Measurements from ENCODE around the gene PDGFD. TPM values are rescaled to one million over a fixed set of nuclear protein-coding genes. Genes with fewer than 3 reads are reported as not detected.

The PDGFD gene
- total RNA-seq, 1 experiment from 2014 or later, result 2.6 TPM

DNA sequence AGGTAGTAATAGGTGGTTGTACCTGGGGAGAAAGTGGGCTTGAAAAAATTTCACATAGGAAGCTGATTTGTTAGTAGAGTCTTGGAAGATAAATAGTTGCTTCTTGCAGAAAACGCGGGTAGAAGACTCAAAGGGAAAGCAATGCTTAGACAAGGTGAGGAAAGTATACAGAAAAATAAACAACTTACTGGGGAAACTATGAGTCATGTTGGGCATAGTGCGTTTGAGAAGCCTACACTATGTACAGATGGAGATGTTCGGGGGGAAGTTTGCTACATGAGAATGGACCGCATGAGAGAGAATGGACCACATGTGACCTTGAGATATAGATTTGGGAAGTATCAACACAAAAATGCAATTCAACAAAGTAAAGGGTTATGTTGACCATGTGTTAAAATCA, 214.2 kb downstream of the PDGFD start (continued):
- TF ChIP-seq, protein P1, sequence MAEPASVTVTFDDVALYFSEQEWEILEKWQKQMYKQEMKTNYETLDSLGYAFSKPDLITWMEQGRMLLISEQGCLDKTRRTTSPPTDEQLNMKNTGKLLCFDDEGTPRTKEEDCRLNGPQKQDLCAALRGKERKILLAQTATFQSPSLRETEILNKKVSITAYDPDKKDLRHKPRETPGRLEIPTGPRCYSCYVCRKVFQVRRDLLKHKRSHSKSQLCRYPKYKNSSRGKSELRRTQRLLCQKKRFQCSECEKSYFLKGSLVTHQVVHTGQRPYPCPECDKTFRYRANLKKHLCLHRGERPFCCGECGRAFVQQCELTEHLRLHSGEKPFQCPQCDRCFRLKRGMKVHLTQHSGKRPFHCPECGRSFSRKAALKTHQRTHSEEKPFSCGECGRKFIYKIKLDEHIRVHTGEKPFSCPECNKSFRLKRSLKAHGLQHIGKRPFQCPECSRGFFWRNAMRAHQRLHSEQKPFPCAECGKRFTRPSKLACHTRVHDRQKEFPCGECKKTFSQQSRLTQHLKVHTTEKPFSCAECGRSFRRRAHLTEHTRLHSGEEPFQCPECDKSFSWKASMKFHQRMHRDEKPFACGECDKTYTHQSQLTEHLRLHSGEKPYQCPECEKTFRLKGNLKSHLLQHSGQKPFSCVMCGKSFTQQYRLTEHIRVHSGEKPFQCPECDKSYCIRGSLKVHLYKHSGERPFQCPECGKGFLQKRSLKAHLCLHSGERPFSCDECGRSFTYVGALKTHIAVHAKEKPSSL (CRISPR knock-in tag; conservative IDR thresholded peaks at IDR 0.05), result no peak
- TF ChIP-seq, protein P2, sequence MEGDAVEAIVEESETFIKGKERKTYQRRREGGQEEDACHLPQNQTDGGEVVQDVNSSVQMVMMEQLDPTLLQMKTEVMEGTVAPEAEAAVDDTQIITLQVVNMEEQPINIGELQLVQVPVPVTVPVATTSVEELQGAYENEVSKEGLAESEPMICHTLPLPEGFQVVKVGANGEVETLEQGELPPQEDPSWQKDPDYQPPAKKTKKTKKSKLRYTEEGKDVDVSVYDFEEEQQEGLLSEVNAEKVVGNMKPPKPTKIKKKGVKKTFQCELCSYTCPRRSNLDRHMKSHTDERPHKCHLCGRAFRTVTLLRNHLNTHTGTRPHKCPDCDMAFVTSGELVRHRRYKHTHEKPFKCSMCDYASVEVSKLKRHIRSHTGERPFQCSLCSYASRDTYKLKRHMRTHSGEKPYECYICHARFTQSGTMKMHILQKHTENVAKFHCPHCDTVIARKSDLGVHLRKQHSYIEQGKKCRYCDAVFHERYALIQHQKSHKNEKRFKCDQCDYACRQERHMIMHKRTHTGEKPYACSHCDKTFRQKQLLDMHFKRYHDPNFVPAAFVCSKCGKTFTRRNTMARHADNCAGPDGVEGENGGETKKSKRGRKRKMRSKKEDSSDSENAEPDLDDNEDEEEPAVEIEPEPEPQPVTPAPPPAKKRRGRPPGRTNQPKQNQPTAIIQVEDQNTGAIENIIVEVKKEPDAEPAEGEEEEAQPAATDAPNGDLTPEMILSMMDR (IDR thresholded peaks at IDR 0.05), result no peak
- no peak for TF ChIP-seq GRHL2 (CRISPR knock-in tag; IDR thresholded peaks at IDR 0.05; ENCODE audit: insufficient replicate concordance, severe bottlenecking)
- TF ChIP-seq ETV6 (CRISPR knock-in tag; IDR thresholded peaks at IDR 0.05), result no peak
- TF ChIP-seq GABPB1 (CRISPR knock-in tag; IDR thresholded peaks at IDR 0.05), result no peak
- TF ChIP-seq, protein P3, sequence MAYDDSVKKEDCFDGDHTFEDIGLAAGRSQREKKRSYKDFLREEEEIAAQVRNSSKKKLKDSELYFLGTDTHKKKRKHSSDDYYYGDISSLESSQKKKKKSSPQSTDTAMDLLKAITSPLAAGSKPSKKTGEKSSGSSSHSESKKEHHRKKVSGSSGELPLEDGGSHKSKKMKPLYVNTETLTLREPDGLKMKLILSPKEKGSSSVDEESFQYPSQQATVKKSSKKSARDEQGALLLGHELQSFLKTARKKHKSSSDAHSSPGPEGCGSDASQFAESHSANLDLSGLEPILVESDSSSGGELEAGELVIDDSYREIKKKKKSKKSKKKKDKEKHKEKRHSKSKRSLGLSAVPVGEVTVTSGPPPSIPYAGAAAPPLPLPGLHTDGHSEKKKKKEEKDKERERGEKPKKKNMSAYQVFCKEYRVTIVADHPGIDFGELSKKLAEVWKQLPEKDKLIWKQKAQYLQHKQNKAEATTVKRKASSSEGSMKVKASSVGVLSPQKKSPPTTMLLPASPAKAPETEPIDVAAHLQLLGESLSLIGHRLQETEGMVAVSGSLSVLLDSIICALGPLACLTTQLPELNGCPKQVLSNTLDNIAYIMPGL (CRISPR knock-in tag; IDR thresholded peaks at IDR 0.05), result no peak
- TF ChIP-seq, protein P4, sequence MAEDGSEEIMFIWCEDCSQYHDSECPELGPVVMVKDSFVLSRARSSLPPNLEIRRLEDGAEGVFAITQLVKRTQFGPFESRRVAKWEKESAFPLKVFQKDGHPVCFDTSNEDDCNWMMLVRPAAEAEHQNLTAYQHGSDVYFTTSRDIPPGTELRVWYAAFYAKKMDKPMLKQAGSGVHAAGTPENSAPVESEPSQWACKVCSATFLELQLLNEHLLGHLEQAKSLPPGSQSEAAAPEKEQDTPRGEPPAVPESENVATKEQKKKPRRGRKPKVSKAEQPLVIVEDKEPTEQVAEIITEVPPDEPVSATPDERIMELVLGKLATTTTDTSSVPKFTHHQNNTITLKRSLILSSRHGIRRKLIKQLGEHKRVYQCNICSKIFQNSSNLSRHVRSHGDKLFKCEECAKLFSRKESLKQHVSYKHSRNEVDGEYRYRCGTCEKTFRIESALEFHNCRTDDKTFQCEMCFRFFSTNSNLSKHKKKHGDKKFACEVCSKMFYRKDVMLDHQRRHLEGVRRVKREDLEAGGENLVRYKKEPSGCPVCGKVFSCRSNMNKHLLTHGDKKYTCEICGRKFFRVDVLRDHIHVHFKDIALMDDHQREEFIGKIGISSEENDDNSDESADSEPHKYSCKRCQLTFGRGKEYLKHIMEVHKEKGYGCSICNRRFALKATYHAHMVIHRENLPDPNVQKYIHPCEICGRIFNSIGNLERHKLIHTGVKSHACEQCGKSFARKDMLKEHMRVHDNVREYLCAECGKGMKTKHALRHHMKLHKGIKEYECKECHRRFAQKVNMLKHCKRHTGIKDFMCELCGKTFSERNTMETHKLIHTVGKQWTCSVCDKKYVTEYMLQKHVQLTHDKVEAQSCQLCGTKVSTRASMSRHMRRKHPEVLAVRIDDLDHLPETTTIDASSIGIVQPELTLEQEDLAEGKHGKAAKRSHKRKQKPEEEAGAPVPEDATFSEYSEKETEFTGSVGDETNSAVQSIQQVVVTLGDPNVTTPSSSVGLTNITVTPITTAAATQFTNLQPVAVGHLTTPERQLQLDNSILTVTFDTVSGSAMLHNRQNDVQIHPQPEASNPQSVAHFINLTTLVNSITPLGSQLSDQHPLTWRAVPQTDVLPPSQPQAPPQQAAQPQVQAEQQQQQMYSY (CRISPR knock-in tag; IDR thresholded peaks at IDR 0.05), result no peak
- TF ChIP-seq, protein P5, sequence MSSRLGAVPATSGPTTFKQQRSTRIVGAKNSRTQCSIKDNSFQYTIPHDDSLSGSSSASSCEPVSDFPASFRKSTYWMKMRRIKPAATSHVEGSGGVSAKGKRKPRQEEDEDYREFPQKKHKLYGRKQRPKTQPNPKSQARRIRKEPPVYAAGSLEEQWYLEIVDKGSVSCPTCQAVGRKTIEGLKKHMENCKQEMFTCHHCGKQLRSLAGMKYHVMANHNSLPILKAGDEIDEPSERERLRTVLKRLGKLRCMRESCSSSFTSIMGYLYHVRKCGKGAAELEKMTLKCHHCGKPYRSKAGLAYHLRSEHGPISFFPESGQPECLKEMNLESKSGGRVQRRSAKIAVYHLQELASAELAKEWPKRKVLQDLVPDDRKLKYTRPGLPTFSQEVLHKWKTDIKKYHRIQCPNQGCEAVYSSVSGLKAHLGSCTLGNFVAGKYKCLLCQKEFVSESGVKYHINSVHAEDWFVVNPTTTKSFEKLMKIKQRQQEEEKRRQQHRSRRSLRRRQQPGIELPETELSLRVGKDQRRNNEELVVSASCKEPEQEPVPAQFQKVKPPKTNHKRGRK (CRISPR knock-in tag; IDR thresholded peaks at IDR 0.05; ENCODE audit: borderline replicate concordance), result no peak
- TF ChIP-seq SOX15 (CRISPR knock-in tag; IDR thresholded peaks at IDR 0.05), result no peak
- TF ChIP-seq, protein P6, sequence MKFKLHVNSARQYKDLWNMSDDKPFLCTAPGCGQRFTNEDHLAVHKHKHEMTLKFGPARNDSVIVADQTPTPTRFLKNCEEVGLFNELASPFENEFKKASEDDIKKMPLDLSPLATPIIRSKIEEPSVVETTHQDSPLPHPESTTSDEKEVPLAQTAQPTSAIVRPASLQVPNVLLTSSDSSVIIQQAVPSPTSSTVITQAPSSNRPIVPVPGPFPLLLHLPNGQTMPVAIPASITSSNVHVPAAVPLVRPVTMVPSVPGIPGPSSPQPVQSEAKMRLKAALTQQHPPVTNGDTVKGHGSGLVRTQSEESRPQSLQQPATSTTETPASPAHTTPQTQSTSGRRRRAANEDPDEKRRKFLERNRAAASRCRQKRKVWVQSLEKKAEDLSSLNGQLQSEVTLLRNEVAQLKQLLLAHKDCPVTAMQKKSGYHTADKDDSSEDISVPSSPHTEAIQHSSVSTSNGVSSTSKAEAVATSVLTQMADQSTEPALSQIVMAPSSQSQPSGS (CRISPR knock-in tag; IDR thresholded peaks at IDR 0.05; ENCODE audit: borderline replicate concordance, low read depth), result no peak
- no peak for TF ChIP-seq SP1 (CRISPR knock-in tag; conservative IDR thresholded peaks at IDR 0.05)

DNA sequence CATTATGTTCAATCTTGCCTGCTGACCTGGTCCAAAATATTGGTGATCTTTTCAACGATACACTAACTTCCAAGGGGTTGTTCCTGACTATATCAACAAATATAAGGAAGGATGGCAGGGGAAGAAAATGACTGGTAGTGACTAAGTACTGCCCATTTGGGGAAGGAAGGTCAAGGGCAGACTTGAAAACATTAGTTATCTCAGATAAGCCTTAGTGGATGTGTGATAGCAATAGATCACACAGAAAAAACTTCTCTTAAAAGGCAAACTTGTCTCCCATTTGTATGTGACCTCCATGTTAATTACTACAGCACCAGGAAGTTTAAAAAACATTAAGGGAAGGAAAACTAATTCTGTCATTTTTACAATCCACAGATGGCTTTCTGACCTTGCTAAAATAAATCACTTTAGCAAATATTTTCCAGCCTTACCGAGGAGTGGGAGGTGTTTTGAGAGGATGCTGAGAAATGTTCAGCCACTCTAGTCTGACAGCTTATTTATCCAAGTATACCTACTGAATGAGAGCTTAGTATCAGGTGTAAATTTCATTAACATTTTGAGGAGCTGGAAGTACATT, 215.7 kb downstream of the PDGFD start:
- no peaks in the 10 kb centered on the region for H3K4me1 Mint-ChIP-seq
- H3K36me3 Mint-ChIP-seq, result peaks cover 3% of the 10 kb centered on the region; the same call in 1 of the 2 replicates
- no peaks in the 10 kb centered on the region for H3K27me3 Mint-ChIP-seq (ENCODE audit: low read depth)
- DNase-seq (ENCODE audit: low spot score) (no peak), ATAC-seq (no peak)
- no peak overlapping the region for H3K27ac Mint-ChIP-seq
- H3K4me3 Mint-ChIP-seq, result no peak overlapping the region
- ChIA-PET POLR2A (no interaction called here), CTCF (no interaction called here)
- H3K9me3 Mint-ChIP-seq, result no peaks in the 10 kb centered on the region
- TF ChIP-seq, protein P7, sequence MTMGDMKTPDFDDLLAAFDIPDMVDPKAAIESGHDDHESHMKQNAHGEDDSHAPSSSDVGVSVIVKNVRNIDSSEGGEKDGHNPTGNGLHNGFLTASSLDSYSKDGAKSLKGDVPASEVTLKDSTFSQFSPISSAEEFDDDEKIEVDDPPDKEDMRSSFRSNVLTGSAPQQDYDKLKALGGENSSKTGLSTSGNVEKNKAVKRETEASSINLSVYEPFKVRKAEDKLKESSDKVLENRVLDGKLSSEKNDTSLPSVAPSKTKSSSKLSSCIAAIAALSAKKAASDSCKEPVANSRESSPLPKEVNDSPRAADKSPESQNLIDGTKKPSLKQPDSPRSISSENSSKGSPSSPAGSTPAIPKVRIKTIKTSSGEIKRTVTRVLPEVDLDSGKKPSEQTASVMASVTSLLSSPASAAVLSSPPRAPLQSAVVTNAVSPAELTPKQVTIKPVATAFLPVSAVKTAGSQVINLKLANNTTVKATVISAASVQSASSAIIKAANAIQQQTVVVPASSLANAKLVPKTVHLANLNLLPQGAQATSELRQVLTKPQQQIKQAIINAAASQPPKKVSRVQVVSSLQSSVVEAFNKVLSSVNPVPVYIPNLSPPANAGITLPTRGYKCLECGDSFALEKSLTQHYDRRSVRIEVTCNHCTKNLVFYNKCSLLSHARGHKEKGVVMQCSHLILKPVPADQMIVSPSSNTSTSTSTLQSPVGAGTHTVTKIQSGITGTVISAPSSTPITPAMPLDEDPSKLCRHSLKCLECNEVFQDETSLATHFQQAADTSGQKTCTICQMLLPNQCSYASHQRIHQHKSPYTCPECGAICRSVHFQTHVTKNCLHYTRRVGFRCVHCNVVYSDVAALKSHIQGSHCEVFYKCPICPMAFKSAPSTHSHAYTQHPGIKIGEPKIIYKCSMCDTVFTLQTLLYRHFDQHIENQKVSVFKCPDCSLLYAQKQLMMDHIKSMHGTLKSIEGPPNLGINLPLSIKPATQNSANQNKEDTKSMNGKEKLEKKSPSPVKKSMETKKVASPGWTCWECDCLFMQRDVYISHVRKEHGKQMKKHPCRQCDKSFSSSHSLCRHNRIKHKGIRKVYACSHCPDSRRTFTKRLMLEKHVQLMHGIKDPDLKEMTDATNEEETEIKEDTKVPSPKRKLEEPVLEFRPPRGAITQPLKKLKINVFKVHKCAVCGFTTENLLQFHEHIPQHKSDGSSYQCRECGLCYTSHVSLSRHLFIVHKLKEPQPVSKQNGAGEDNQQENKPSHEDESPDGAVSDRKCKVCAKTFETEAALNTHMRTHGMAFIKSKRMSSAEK (CRISPR knock-in tag; IDR thresholded peaks at IDR 0.05; ENCODE audit: borderline replicate concordance), result no peak
- TF ChIP-seq CREB1 (CRISPR knock-in tag; IDR thresholded peaks at IDR 0.05) (no peak), CREM (CRISPR knock-in tag; IDR thresholded peaks at IDR 0.05) (no peak)
- TF ChIP-seq, protein P1 (CRISPR knock-in tag; conservative IDR thresholded peaks at IDR 0.05), result no peak

All from WTC11 (cell line).